Heart right ventricle (tissue), 16 donors: Measurements from ENCODE around the gene ZNF487. TPM values are rescaled to one million over a fixed set of nuclear protein-coding genes. Genes with fewer than 3 reads are reported as not detected.
"Not testable (repeated sequence)": the region's sequence is repeated elsewhere in the genome, so short reads cannot be mapped to it uniquely, and the experiment has no call there.

Experiments
- ATAC-seq, 8 donors: fragments of 200-7000 bp; cut with Tn5 transposase; one replicate each; pipeline ENCODE4 v1.9.1; 2020; ENCODE audit warnings: mild to moderate bottlenecking in 8 of 8, moderate library complexity in 8 of 8, moderate number of reproducible peaks in 1 of 8
- DNase-seq, 2 donors: peaks; one replicate each; pipeline ENCODE4 v3.0.0-alpha.2; 2020
- H3K27ac ChIP-seq, 10 donors: fragments of 200-600 bp; sonication (generic) in 2 of 10; one replicate each; pipeline versions ENCODE4 v1.5.0 to v1.8.0; 2020 to 2022; ENCODE audit warnings: mild to moderate bottlenecking in 3 of 10
- H3K27me3 ChIP-seq, 7 donors: fragments of 200-600 bp; one replicate each; pipeline ENCODE4 v1.8.0; 2021 to 2022; ENCODE audit warnings: mild to moderate bottlenecking in 2 of 7
- H3K36me3 ChIP-seq, 9 donors: fragments of 200-600 bp; sonication (generic) in 1 of 9; one replicate each; pipeline versions ENCODE4 v1.5.0 to v1.8.0; 2020 to 2022; ENCODE audit warnings: mild to moderate bottlenecking in 2 of 9
- H3K4me1 ChIP-seq, 9 donors: fragments of 200-600 bp; sonication (generic) in 1 of 9; one replicate each; pipeline versions ENCODE4 v1.5.0 to v1.8.0; 2020 to 2022; ENCODE audit warnings: mild to moderate bottlenecking in 4 of 9
- H3K4me3 ChIP-seq, 10 donors: fragments of 200-600 bp; sonication (generic) in 2 of 10; one replicate each; pipeline versions ENCODE4 v1.5.0 to v1.8.0; 2020 to 2022; ENCODE audit warnings: mild to moderate bottlenecking in 7 of 10, moderate library complexity in 2 of 10
- H3K9me3 ChIP-seq, 11 donors: fragments of 200-600 bp in 10 of 11; sonication (generic) in 2 of 11; one replicate each; pipeline versions ENCODE4 v1.5.0 to v1.8.0; 2013 to 2022; ENCODE audit warnings: mild to moderate bottlenecking in 2 of 11, control low read depth in 1 of 11, moderate library complexity in 1 of 11
- WGBS, 2 donors: extraction: QIAGEN DNeasy Blood & Tissue Kit; methylation state at CpG; one replicate each; pipeline ENCODE4 v1.1.7; 2013; ENCODE audit warnings: inconsistent platforms in 1 of 2; 5-methylcytosine and 5-hydroxymethylcytosine counted together
- intact Hi-C, 10 donors: fragments of 100-400 bp; cut with DNase I; formaldehyde crosslinking; loops; one replicate each; pipeline versions ENCODE4 v1.11.1 to v1.14.2; 2022
- polyA plus RNA-seq, 2 donors: library from polyadenylated mRNA; stranded (reverse); fragments of 200-250 nt; gene quantifications; one replicate each; pipeline ENCODE4 v1.2.3, GENCODE V29; 2013
- total RNA-seq, 10 donors: library from RNA; stranded (reverse); fragmentation: NEBNext Ultra II Directional in 3 of 10; extraction: Animal tissue kit (Norgen Biotek cat#: 25700) in 3 of 10; gene quantifications; one replicate each; pipeline versions ENCODE4 v1.2.1 to v1.2.4, GENCODE V29; 2021 to 2023
- TF ChIP-seq, protein P1 (sequence below), 9 donors: fragments of 200-600 bp; sonication (generic) in 2 of 9; IDR thresholded peaks; one replicate each; pipeline versions ENCODE4 v1.5.0 to v1.8.0; 2021 to 2022; ENCODE audit warnings: antibody characterized with exemption in 9 of 9, mild to moderate bottlenecking in 5 of 9, moderate library complexity in 1 of 9
- donor health status: Arrhythmogenic right ventricular cardiomyopathy.
- donor health status: ischemic (EF 13 %, LVEDD 7.1; RV severe dilation, severe dysfunction).
- donor health status: healthy with polysubstance abuse.
- donor health status: DM: no; HTN: yes; CAD: no.
- donor health status: DM: no; HTN: no; CAD: no.
- donor health status: ischemic (EF 25% LVEDD 6.9; RV normal size, moderate dysfunction).
- donor health status: ischemic (EF 25% LVEDD 5.7; RV mildly dilated, moderate dysfunction).
- donor health status: healthy.
- donor health status: DM: yes; HTN: yes; CAD: no.
- donor health status: Ischemic cardiomyopathy.
- donor health status: ischemic (EF 35%, LVEDD 5.7; RV mildly dilated, moderate dysfunction).
- donor health status: nonischemic (EF 11% LVEDD 7.7; RV severe dilation, severe dysfunction).
- donor health status: DM: yes; HTN: yes; CAD: no.
- donor health status: PGD.
- donor health status: ischemic (EF 29% LVEDD 5.4; RV normal size, mild dysfunction).
- donor health status: nonischemic (EF 23%, LVEDD 6.1; RV moderate dilation, normal function).

ZNF487 gene
- total and polyA plus RNA-seq, 12 donors, result 1.6 to 4.3 (median 2.4) TPM

DNA sequence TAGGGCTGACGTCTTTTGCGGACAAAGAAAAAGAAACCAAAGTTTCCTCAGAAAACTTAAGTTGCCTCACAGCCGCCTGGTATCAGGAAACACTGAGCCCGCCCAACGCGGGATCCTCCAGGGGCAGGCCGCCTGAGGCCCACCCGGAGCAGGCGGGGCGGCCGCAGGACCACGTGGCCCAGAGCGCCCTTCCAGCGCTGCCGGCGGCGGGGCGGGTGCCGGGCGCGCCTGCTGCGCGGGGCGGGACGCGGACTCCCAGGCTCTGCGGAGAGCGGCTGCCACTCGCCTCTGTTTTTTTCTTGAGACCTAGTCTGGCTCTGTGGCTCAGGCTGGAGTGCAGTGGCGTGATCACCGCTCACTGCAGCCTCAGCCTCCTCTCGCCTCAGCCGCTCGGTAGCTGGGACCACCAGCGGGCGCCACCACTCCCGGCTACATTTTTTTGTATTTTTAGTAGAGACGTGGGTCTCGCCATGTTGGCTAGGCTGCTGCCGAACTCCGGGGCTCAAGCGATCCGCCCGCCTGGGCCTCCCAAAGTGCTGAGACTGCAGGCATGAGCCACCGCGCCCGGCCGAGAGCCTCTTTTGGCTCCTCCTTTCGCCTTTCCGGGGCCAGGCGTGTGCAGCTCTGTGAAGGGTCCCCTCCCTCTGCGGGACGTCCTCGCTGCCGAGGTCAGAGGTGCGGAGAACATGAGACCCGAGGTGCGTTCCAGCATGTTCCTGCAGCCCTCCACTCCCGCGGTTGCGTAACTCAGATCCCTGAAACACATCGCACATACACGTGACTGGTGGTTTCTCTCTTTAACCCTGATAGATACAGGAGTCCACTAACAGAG is 16.3 kb upstream of the ZNF487 start:
- intact Hi-C loops, result loop anchor here in 5 of 10 donors (1.0 to 2.0 kb wide), 4 partner anchors 11 to 24 kb away; partner anchors contain the start of genes ZNF487 (in 3 of the 5) and HNRNPF (in 2 of the 5)
- H3K4me1 ChIP-seq, result peaks cover 0 to 41% (median 12%) of the 10 kb centered on the region in 9 donors
- no peaks in the 10 kb centered on the region for H3K9me3 ChIP-seq
- TF ChIP-seq, protein P1, sequence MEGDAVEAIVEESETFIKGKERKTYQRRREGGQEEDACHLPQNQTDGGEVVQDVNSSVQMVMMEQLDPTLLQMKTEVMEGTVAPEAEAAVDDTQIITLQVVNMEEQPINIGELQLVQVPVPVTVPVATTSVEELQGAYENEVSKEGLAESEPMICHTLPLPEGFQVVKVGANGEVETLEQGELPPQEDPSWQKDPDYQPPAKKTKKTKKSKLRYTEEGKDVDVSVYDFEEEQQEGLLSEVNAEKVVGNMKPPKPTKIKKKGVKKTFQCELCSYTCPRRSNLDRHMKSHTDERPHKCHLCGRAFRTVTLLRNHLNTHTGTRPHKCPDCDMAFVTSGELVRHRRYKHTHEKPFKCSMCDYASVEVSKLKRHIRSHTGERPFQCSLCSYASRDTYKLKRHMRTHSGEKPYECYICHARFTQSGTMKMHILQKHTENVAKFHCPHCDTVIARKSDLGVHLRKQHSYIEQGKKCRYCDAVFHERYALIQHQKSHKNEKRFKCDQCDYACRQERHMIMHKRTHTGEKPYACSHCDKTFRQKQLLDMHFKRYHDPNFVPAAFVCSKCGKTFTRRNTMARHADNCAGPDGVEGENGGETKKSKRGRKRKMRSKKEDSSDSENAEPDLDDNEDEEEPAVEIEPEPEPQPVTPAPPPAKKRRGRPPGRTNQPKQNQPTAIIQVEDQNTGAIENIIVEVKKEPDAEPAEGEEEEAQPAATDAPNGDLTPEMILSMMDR (IDR thresholded peaks at IDR 0.05), result peak in 6 of 9 donors; percentile 20 to 55 (median 28)
- H3K27me3 ChIP-seq, result no peaks in the 10 kb centered on the region
- H3K27ac ChIP-seq, result peak overlapping the region; percentile 94 to 100 (median 99)
- H3K4me3 ChIP-seq, result peak overlapping the region; percentile 41 to 75 (median 66)
- DNase-seq (peak; percentile 86 to 89), ATAC-seq (peak; percentile 97 to 100 (median 98))
- no peaks in the 10 kb centered on the region for H3K36me3 ChIP-seq
- whole genome bisulfite sequencing, 2 donors, result 0 to 1% methylated on average over 60 to 63 of the region's 63 CpGs

DNA sequence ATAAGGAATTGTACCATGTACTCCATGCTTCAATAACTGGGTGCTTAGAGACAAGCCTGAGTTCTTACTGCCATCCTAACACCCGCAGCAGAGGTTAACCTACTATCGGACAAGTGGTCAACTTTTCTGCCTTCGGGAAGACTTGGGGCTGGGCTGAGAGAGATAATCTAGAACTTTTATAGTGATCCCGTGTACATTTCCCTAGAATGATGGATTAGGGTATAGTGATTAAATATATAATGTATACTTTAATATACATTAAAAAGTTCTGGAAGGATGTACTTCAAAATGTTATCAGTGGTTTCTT is 15.8 kb upstream of the ZNF487 start:
- H3K27me3 ChIP-seq, result no peaks in the 10 kb centered on the region
- TF ChIP-seq, protein P1 (IDR thresholded peaks at IDR 0.05), result no peak
- no peaks in the 10 kb centered on the region for H3K9me3 ChIP-seq
- H3K4me3 ChIP-seq, result peak overlapping the region; percentile 41 to 75 (median 66)
- no peak for ATAC-seq
- H3K4me1 ChIP-seq, result peaks cover 0 to 41% (median 12%) of the 10 kb centered on the region in 9 donors
- peak overlapping the region; percentile 94 to 100 (median 99) for H3K27ac ChIP-seq
- no peak for DNase-seq
- intact Hi-C loops, result loop anchor here in 3 of 10 donors (1.0 to 2.0 kb wide), 3 partner anchors 12 to 24 kb away; partner anchors contain the start of genes ZNF487 (in 3 of the 3) and HNRNPF (in 1 of the 3)
- H3K36me3 ChIP-seq, result no peaks in the 10 kb centered on the region
- WGBS, 2 donors, result 23 to 36% methylated on average over 4 of the region's 4 CpGs

- ATAC-seq (no peak), DNase-seq (no peak)
- Histone ChIP-seq H3K27ac (peak overlapping the region in 9 of 10 donors; percentile 94 to 100 (median 99)), H3K27me3 (no peaks in the 10 kb centered on the region), H3K36me3 (no peaks in the 10 kb centered on the region), H3K4me1 (peaks cover 0 to 41% (median 12%) of the 10 kb centered on the region in 9 donors), H3K9me3 (no peaks in the 10 kb centered on the region), H3K4me3 (peak overlapping the region in 7 of 10 donors; percentile 44 to 75 (median 70))
- TF ChIP-seq, protein P1 (IDR thresholded peaks at IDR 0.05), result no peak
- 86 to 91% methylated on average over 6 of the region's 6 CpGs for whole genome bisulfite sequencing, 2 donors
- intact Hi-C loops, result loop anchor here in 3 of 10 donors (1.0 to 2.0 kb wide), 3 partner anchors 12 to 25 kb away; partner anchors contain the start of genes ZNF487 (in 3 of the 3) and HNRNPF (in 1 of the 3)
These were observed 15.4 kb upstream of the ZNF487 start for GRCh38 chr10:43421519-43421918.

DNA sequence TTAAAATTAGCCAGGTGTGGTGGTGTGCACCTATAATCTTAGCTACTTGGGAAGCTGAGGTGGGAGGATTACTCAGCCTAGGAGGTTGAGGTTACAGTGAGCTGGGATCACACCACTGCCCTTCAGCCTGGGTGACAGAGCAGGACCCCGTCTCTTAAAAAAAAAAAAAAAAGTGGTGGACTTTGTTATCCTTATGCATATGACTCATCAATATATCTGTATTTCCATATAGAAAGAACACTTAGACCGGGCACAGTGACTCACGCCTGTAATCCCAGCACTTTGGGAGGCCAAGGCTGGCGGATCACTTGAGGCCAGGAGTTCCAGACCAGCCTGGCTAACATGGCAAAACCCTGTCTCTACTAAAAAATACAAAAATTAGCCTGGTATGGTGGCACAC is 15.0 kb upstream of the ZNF487 start:
- Histone ChIP-seq H3K4me1 (peaks cover 0 to 41% (median 12%) of the 10 kb centered on the region in 9 donors), H3K27ac (peak overlapping the region in 5 of 10 donors; percentile 97 to 100 (median 99))
- H3K27me3 ChIP-seq, DNase-seq, H3K4me3 ChIP-seq, ATAC-seq, H3K9me3 ChIP-seq, H3K36me3 ChIP-seq: not testable (repeated sequence)
- 97 to 100% methylated on average over 4 of the region's 4 CpGs for WGBS, 2 donors
- intact Hi-C loops, result loop anchor here in 3 of 10 donors (1.0 to 2.0 kb wide), 3 partner anchors 13 to 25 kb away; partner anchors contain the start of genes ZNF487 (in 3 of the 3) and HNRNPF (in 1 of the 3)
